Measurements from ENCODE around the gene ADIPOR2. TPM values are rescaled to one million over a fixed set of nuclear protein-coding genes. Genes with fewer than 3 reads are reported as not detected.

The ADIPOR2 gene
- total RNA-seq, 1 donor from 2014 or later: 29.6 TPM

DNA sequence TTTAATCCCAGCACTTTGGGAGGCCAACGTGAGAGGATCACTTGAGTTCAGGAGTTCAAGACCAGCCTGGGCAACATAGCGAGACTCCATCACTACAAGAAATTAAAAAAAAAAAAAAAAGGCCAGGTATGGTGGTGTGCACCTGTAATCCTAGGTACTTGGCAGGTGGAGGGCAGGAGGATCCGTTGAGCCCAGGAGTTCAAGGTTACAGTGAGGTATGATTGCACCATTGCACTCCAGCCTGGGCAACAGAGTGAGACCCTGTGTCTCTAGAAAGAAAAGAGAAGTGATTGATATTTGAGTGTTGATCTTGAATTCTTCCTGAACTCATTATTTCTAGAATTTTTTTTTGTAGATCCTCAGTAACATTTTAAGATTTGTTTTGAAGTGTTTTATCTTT, 59.4 kb downstream of the ADIPOR2 start:
- TF ChIP-seq, protein P1, sequence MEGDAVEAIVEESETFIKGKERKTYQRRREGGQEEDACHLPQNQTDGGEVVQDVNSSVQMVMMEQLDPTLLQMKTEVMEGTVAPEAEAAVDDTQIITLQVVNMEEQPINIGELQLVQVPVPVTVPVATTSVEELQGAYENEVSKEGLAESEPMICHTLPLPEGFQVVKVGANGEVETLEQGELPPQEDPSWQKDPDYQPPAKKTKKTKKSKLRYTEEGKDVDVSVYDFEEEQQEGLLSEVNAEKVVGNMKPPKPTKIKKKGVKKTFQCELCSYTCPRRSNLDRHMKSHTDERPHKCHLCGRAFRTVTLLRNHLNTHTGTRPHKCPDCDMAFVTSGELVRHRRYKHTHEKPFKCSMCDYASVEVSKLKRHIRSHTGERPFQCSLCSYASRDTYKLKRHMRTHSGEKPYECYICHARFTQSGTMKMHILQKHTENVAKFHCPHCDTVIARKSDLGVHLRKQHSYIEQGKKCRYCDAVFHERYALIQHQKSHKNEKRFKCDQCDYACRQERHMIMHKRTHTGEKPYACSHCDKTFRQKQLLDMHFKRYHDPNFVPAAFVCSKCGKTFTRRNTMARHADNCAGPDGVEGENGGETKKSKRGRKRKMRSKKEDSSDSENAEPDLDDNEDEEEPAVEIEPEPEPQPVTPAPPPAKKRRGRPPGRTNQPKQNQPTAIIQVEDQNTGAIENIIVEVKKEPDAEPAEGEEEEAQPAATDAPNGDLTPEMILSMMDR (IDR thresholded peaks at IDR 0.05): no peak
- TF ChIP-seq EZH2 (IDR thresholded peaks at IDR 0.05) (no peak), EZH2phosphoT487 (IDR thresholded peaks at IDR 0.05) (no peak)
- peaks cover 7% of the 10 kb centered on the region for H3K36me3 ChIP-seq
- no peaks in the 10 kb centered on the region for H3K27me3 ChIP-seq
- no peak overlapping the region for H2AFZ ChIP-seq (replicated peaks)
- H3F3A ChIP-seq (ENCODE audit: low read depth): no peaks in the 10 kb centered on the region
- peaks cover 32% of the 10 kb centered on the region for H3K9me3 Mint-ChIP-seq
- H3K4me1 ChIP-seq: no peaks in the 10 kb centered on the region
- no peak overlapping the region for H3K4me3 ChIP-seq
- H4K20me1 ChIP-seq (ENCODE audit: low read depth): no peaks in the 10 kb centered on the region
- H3K27me3 Mint-ChIP-seq (ENCODE audit: insufficient read depth, low read depth): no peaks in the 10 kb centered on the region
- no peak overlapping the region for H3K27ac ChIP-seq
- H3K27ac Mint-ChIP-seq: no peak overlapping the region
- no peak overlapping the region for H3K4me2 ChIP-seq
- peaks cover 35% of the 10 kb centered on the region for H3K36me3 Mint-ChIP-seq
- no peak overlapping the region for H3K9ac ChIP-seq
- H3K4me1 Mint-ChIP-seq: no peaks in the 10 kb centered on the region
- H3K4me3 Mint-ChIP-seq: no peak overlapping the region
- H3K79me2 ChIP-seq (ENCODE audit: low read depth): peaks cover 81% of the 10 kb centered on the region
- peaks cover 6% of the 10 kb centered on the region for H3K9me3 ChIP-seq (ENCODE audit: low read depth)
- no peak for DNase-seq (ENCODE audit: low spot score)

DNA sequence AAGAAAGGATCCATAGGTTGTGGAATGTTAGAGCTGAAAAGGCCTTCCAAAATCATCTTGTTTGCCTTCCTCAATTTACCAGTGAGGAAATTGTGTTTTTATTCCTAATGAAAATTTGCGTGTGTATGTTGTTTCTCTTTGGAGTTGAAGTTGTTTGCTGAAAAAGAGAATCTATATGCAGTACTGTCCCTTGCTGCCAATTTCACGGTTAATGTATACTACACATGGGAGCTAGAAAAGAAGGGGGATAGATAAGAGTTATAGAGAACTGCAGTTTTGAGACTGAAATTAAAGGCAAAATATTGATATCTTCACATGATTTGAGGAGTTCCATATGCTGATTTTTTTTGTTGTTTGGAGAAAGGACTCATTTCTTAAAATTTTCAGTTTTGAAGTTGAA, 67.5 kb downstream of the ADIPOR2 start:
- Histone ChIP-seq H4K20me1 (ENCODE audit: low read depth) (peaks cover 3% of the 10 kb centered on the region), H3K27ac (no peak overlapping the region), H3K9ac (no peak overlapping the region), H3K4me2 (no peak overlapping the region), H3K79me2 (ENCODE audit: low read depth) (peaks cover 42% of the 10 kb centered on the region), H3K27me3 (no peaks in the 10 kb centered on the region), H3K4me3 (no peak overlapping the region), H3K4me1 (no peaks in the 10 kb centered on the region), H3K9me3 (ENCODE audit: low read depth) (no peaks in the 10 kb centered on the region), H3K36me3 (no peaks in the 10 kb centered on the region), H3F3A (ENCODE audit: low read depth) (no peaks in the 10 kb centered on the region), H2AFZ (replicated peaks) (no peak overlapping the region)
- H3K27me3 Mint-ChIP-seq (ENCODE audit: insufficient read depth, low read depth): no peaks in the 10 kb centered on the region
- no peaks in the 10 kb centered on the region for H3K4me1 Mint-ChIP-seq
- TF ChIP-seq, protein P1 (IDR thresholded peaks at IDR 0.05): no peak
- no peak for TF ChIP-seq EZH2 (IDR thresholded peaks at IDR 0.05)
- no peak for TF ChIP-seq EZH2phosphoT487 (IDR thresholded peaks at IDR 0.05)
- no peak overlapping the region for H3K4me3 Mint-ChIP-seq
- peaks cover 39% of the 10 kb centered on the region for H3K36me3 Mint-ChIP-seq
- DNase-seq (ENCODE audit: low spot score): no peak
- H3K9me3 Mint-ChIP-seq: no peaks in the 10 kb centered on the region
- H3K27ac Mint-ChIP-seq: no peak overlapping the region

DNA sequence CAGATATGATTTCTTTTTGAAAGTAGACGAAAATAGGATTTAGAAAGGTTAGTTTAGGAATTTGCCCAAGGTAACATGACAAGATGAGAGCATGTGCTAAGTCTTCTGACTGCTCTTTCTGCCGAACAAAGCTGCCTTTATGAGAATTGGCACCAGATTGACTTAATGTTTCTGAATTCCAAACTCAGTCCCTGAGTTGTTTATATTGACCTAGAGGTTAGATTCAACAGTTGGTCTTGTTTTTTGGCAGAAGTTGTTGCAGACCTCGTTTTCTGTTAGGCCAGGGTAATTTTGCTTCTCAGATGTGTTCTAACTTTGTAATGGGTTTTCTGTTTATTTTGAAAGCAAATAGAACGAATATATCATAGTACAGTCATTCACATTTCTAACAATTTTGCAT, 68.0 kb downstream of the ADIPOR2 start:
- DNase-seq (ENCODE audit: low spot score): no peak
- no peak for TF ChIP-seq EZH2 (IDR thresholded peaks at IDR 0.05)
- no peak for TF ChIP-seq EZH2phosphoT487 (IDR thresholded peaks at IDR 0.05)
- TF ChIP-seq, protein P1 (IDR thresholded peaks at IDR 0.05): no peak
- no peaks in the 10 kb centered on the region for H3K27me3 Mint-ChIP-seq (ENCODE audit: insufficient read depth, low read depth)
- no peaks in the 10 kb centered on the region for H3K4me1 ChIP-seq
- H3K36me3 ChIP-seq: no peaks in the 10 kb centered on the region
- H3K27ac Mint-ChIP-seq: no peak overlapping the region
- no peak overlapping the region for H3K4me3 Mint-ChIP-seq
- H3K4me2 ChIP-seq: no peak overlapping the region
- no peaks in the 10 kb centered on the region for H3F3A ChIP-seq (ENCODE audit: low read depth)
- H4K20me1 ChIP-seq (ENCODE audit: low read depth): peaks cover 5% of the 10 kb centered on the region
- H3K4me1 Mint-ChIP-seq: no peaks in the 10 kb centered on the region
- peaks cover 45% of the 10 kb centered on the region for H3K79me2 ChIP-seq (ENCODE audit: low read depth)
- no peak overlapping the region for H2AFZ ChIP-seq (replicated peaks)
- H3K27ac ChIP-seq: no peak overlapping the region
- H3K9ac ChIP-seq: no peak overlapping the region
- no peaks in the 10 kb centered on the region for H3K27me3 ChIP-seq
- no peak overlapping the region for H3K4me3 ChIP-seq
- H3K9me3 Mint-ChIP-seq: no peaks in the 10 kb centered on the region
- H3K36me3 Mint-ChIP-seq: peaks cover 39% of the 10 kb centered on the region
- no peaks in the 10 kb centered on the region for H3K9me3 ChIP-seq (ENCODE audit: low read depth)

Measured in neural progenitor cell (in vitro differentiated cells).